Mammary epithelial cell (primary cell): ENCODE measurements around the gene TSPEAR.

Experiments
- EZH2 ChIP-seq: IDR thresholded peaks from 2 replicates; pipeline ENCODE4 v1.6.1; 2012; ENCODE audit warnings: low read length, inconsistent platforms, borderline replicate concordance
- TF ChIP-seq, protein P1 (sequence below), 2 donors: IDR thresholded peaks in 1 of 2; conservative IDR thresholded peaks in 1 of 2; 2 replicates each; pipeline ENCODE4 v1.5.1; 2011 to 2012; ENCODE audit warnings: inconsistent platforms in 2 of 2, low read length in 2 of 2, mild to moderate bottlenecking in 2 of 2, control low read depth in 1 of 2, low read depth in 1 of 2; ENCODE audit not compliant: insufficient read depth in 1 of 2; ENCODE audit errors: extremely low read depth in 1 of 2

DNA sequence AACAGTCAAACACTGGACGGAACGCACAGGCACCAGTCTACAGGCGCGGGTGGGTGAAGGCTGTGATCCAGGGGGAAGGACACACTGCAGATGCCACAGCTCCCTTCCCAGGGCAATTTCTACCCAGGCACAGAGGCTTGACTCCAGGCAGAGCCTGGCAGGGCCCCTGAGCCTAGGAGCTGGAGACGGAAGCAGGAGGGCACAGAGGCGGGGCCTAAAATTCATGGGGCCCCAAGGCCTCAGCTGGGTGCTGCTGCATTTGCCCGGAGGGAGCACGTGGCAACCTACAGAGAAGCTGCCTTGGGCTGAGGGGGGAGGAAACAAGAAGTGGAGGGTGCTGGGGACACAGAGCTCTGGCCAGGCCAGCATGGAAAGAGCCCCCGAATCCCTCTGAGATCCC lies 49.0 kb upstream of the TSPEAR start:
- no peak for TF ChIP-seq EZH2
- TF ChIP-seq, protein P1, sequence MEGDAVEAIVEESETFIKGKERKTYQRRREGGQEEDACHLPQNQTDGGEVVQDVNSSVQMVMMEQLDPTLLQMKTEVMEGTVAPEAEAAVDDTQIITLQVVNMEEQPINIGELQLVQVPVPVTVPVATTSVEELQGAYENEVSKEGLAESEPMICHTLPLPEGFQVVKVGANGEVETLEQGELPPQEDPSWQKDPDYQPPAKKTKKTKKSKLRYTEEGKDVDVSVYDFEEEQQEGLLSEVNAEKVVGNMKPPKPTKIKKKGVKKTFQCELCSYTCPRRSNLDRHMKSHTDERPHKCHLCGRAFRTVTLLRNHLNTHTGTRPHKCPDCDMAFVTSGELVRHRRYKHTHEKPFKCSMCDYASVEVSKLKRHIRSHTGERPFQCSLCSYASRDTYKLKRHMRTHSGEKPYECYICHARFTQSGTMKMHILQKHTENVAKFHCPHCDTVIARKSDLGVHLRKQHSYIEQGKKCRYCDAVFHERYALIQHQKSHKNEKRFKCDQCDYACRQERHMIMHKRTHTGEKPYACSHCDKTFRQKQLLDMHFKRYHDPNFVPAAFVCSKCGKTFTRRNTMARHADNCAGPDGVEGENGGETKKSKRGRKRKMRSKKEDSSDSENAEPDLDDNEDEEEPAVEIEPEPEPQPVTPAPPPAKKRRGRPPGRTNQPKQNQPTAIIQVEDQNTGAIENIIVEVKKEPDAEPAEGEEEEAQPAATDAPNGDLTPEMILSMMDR (conservative IDR thresholded peaks at IDR 0.05 in 1 of 2, IDR thresholded peaks at IDR 0.05 in 1 of 2; ENCODE audit: extremely low read depth in 1 of 2, insufficient read depth in 1 of 2, low read depth in 1 of 2, low read length in 2 of 2) = no peak
